ENCODE results near the gene ABHD12B. TPM values are rescaled to one million over a fixed set of nuclear protein-coding genes. Genes with fewer than 3 reads are reported as not detected.

ABHD12B gene
- total RNA-seq, 6 donors from 2014 or later: 0.26 to 7.6 (median 0.44) TPM; not detected in 3

- no peak for ATAC-seq (ENCODE audit: low FRiP score in 2 of 2)
- TF ChIP-seq POLR2A (IDR thresholded peaks at IDR 0.05) (no peak), CTCF (IDR thresholded peaks at IDR 0.05) (no peak), POLR2AphosphoS5 (IDR thresholded peaks at IDR 0.05) (no peak), EP300 (IDR thresholded peaks at IDR 0.05) (no peak)
- 41 to 64% methylated on average over 1 of the region's 1 CpG for WGBS, 2 donors
Observed at GRCh38 chr14:50839048-50839447, 32.8 kb upstream of the ABHD12B start.

GRCh38 chr14:50839691-50840090 lies 32.2 kb upstream of the ABHD12B start:
- no peak for TF ChIP-seq EP300 (IDR thresholded peaks at IDR 0.05)
- TF ChIP-seq POLR2A (IDR thresholded peaks at IDR 0.05): no peak
- no peak for TF ChIP-seq POLR2AphosphoS5 (IDR thresholded peaks at IDR 0.05)
- TF ChIP-seq CTCF (IDR thresholded peaks at IDR 0.05): no peak
- no peaks in the 10 kb centered on the region for H3K36me3 ChIP-seq
- no peak for DNase-seq
- no peak overlapping the region for H3K27ac ChIP-seq
- no peak for ATAC-seq (ENCODE audit: low FRiP score in 2 of 2)
- WGBS, 2 donors: 91% methylated on average over 5 of the region's 5 CpGs
- no peaks in the 10 kb centered on the region for H3K9me3 ChIP-seq
- no peak overlapping the region for H3K4me3 ChIP-seq
- no peaks in the 10 kb centered on the region for H3K27me3 ChIP-seq
- H3K4me1 ChIP-seq: no peaks in the 10 kb centered on the region

More at GRCh38 chr14:50839048-50839447, 32.8 kb upstream of the ABHD12B start:
- no peaks in the 10 kb centered on the region for H3K27me3 ChIP-seq
- no peak for DNase-seq
- H3K4me1 ChIP-seq: no peaks in the 10 kb centered on the region
- H3K9me3 ChIP-seq: no peaks in the 10 kb centered on the region
- no peak overlapping the region for H3K4me3 ChIP-seq
- no peak overlapping the region for H3K27ac ChIP-seq
- H3K36me3 ChIP-seq: no peaks in the 10 kb centered on the region

GRCh38 chr14:50844391-50844790 lies 27.5 kb upstream of the ABHD12B start:
- ATAC-seq (ENCODE audit: low FRiP score in 2 of 2) (no peak), DNase-seq (no peak)
- Histone ChIP-seq H3K36me3 (no peaks in the 10 kb centered on the region), H3K9me3 (no peaks in the 10 kb centered on the region), H3K4me3 (no peak overlapping the region), H3K27ac (no peak overlapping the region), H3K27me3 (no peaks in the 10 kb centered on the region), H3K4me1 (no peaks in the 10 kb centered on the region)
- TF ChIP-seq CTCF (IDR thresholded peaks at IDR 0.05): no peak
- no peak for TF ChIP-seq POLR2AphosphoS5 (IDR thresholded peaks at IDR 0.05)
- no peak for TF ChIP-seq POLR2A (IDR thresholded peaks at IDR 0.05)
- no peak for TF ChIP-seq EP300 (IDR thresholded peaks at IDR 0.05)
- 98 to 100% methylated on average over 2 of the region's 2 CpGs for WGBS, 2 donors

- no peaks in the 10 kb centered on the region for H3K36me3 ChIP-seq
- H3K9me3 ChIP-seq: no peaks in the 10 kb centered on the region
- no peak overlapping the region for H3K4me3 ChIP-seq
- 95 to 97% methylated on average over 3 of the region's 3 CpGs for WGBS, 2 donors
- H3K4me1 ChIP-seq: no peaks in the 10 kb centered on the region
- no peak for DNase-seq
- H3K27me3 ChIP-seq: no peaks in the 10 kb centered on the region
- no peak for TF ChIP-seq CTCF (IDR thresholded peaks at IDR 0.05)
- TF ChIP-seq POLR2A (IDR thresholded peaks at IDR 0.05): no peak
- no peak for TF ChIP-seq POLR2AphosphoS5 (IDR thresholded peaks at IDR 0.05)
- TF ChIP-seq EP300 (IDR thresholded peaks at IDR 0.05): no peak
- no peak for ATAC-seq (ENCODE audit: low FRiP score in 2 of 2)
- no peak overlapping the region for H3K27ac ChIP-seq
Observed at GRCh38 chr14:50845166-50845565, 26.7 kb upstream of the ABHD12B start.

- H3K4me3 ChIP-seq: no peak overlapping the region
- H3K36me3 ChIP-seq: no peaks in the 10 kb centered on the region
- no peaks in the 10 kb centered on the region for H3K9me3 ChIP-seq
- 87 to 90% methylated on average over 8 of the region's 8 CpGs for WGBS, 2 donors
- DNase-seq: no peak
- no peak for ATAC-seq (ENCODE audit: low FRiP score in 2 of 2)
- H3K27ac ChIP-seq: no peak overlapping the region
- no peaks in the 10 kb centered on the region for H3K27me3 ChIP-seq
- H3K4me1 ChIP-seq: no peaks in the 10 kb centered on the region
- TF ChIP-seq POLR2A (IDR thresholded peaks at IDR 0.05) (no peak), POLR2AphosphoS5 (IDR thresholded peaks at IDR 0.05) (no peak), CTCF (IDR thresholded peaks at IDR 0.05) (no peak), EP300 (IDR thresholded peaks at IDR 0.05) (no peak)
Observed at GRCh38 chr14:50846226-50846880, 25.5 kb upstream of the ABHD12B start.
